ENCODE results near the gene RNF223.

The RNF223 gene

DNA sequence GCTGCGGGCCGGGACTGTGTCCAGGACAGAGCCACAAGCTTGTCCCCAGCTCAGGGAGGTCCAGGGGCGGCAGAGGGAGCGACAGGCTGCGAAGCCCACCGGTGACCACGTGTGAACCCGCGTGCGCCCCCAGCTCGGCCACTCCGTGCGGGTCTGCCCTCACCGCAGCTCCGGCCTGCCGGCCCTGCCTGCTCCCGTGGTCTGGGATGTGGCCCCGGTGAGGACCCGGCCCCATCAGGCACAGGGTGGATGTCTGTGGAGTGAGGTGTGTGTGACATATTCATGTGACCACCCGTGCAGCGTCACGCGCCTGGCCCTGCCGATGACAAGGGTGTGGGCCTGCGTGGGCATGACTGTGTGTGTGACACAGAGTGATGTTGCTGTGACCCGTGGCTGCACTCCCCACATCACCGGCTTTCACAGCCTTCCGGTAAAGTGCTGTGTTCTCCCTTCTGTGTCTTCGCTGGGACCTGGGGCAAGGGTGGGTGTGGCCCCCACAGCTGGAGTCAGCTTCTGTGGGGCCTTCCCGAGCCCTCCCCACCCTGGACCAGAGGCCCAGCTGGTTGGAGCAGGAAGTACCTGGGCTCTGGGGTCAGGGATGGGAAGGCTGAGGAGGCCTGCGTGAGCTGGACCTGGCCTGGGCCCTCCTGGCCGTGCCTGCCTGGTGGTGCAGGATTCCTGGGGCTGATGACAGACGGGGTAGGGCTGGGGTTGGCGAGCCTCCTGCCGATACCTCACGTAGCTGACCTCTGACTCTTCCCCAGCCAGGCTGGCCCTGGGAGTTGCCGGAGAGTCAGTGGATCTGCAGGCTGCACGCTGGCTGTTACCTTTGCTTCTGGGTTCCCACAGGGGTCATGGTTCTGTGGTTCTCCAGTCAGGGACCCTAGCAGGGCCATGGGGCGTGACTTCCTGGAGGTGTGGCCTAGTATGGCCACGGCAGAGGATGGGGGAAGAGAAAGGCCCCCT, 4.1 kb downstream of the RNF223 start:
- Histone ChIP-seq H3K36me3 (ENCODE audit: insufficient read depth, low read length) (no peaks in the 10 kb centered on the region; the same call in 1 of the 2 replicates), H3K27me3 (ENCODE audit: insufficient read depth, low read length) (peaks cover 21% of the 10 kb centered on the region; the same call in 1 of the 2 replicates), H3K4me1 (ENCODE audit: insufficient read depth, low read length, severe bottlenecking) (peaks cover 6% of the 10 kb centered on the region), H4K20me1 (ENCODE audit: insufficient read depth, low read length) (no peaks in the 10 kb centered on the region), H3K27ac (ENCODE audit: low read depth, low read length, poor library complexity, severe bottlenecking) (no peak overlapping the region), H3K79me2 (ENCODE audit: insufficient read depth, low read length) (no peaks in the 10 kb centered on the region), H3K9ac (ENCODE audit: low read length) (no peak overlapping the region), H3K4me3 (ENCODE audit: low read depth, low read length, poor library complexity, severe bottlenecking) (peak overlapping the region; percentile 58), H3K9me3 (ENCODE audit: low read length) (no peaks in the 10 kb centered on the region), H2AFZ (ENCODE audit: low read length) (no peak overlapping the region), H3K9me2 (ENCODE audit: low read depth, low read length) (no peaks in the 10 kb centered on the region), H3K4me2 (ENCODE audit: low read length) (no peak overlapping the region), H3F3A (ENCODE audit: insufficient read depth, low read length) (no peaks in the 10 kb centered on the region)
- TF ChIP-seq EZH2 (IDR thresholded peaks at IDR 0.05; ENCODE audit: borderline replicate concordance, low read length): no peak

GRCh38 chr1:1069056-1069710, 4.9 kb downstream of the RNF223 start:
- Histone ChIP-seq H3K4me1 (ENCODE audit: insufficient read depth, low read length, severe bottlenecking) (peaks cover 6% of the 10 kb centered on the region), H3K9me2 (ENCODE audit: low read depth, low read length) (no peaks in the 10 kb centered on the region), H2AFZ (ENCODE audit: low read length) (no peak overlapping the region), H3K79me2 (ENCODE audit: insufficient read depth, low read length) (no peaks in the 10 kb centered on the region), H3K9ac (ENCODE audit: low read length) (peak overlapping the region; percentile 16; the same call in 1 of the 2 replicates), H3F3A (ENCODE audit: insufficient read depth, low read length) (no peaks in the 10 kb centered on the region), H3K9me3 (ENCODE audit: low read length) (no peaks in the 10 kb centered on the region), H3K36me3 (ENCODE audit: insufficient read depth, low read length) (no peaks in the 10 kb centered on the region; the same call in 1 of the 2 replicates), H3K4me3 (ENCODE audit: low read depth, low read length, poor library complexity, severe bottlenecking) (peak overlapping the region; percentile 58), H4K20me1 (ENCODE audit: insufficient read depth, low read length) (no peaks in the 10 kb centered on the region), H3K4me2 (ENCODE audit: low read length) (peak overlapping the region; percentile 47), H3K27ac (ENCODE audit: low read depth, low read length, poor library complexity, severe bottlenecking) (no peak overlapping the region), H3K27me3 (ENCODE audit: insufficient read depth, low read length) (peaks cover 21% of the 10 kb centered on the region; the same call in 1 of the 2 replicates)
- TF ChIP-seq EZH2 (IDR thresholded peaks at IDR 0.05; ENCODE audit: borderline replicate concordance, low read length): no peak
- no peak for TF ChIP-seq CTCF (IDR thresholded peaks at IDR 0.05; ENCODE audit: low read length)

- Histone ChIP-seq H3K27me3 (ENCODE audit: insufficient read depth, low read length) (peaks cover 19% of the 10 kb centered on the region; the same call in 1 of the 2 replicates), H3K36me3 (ENCODE audit: insufficient read depth, low read length) (no peaks in the 10 kb centered on the region; the same call in 1 of the 2 replicates), H3K4me3 (ENCODE audit: low read depth, low read length, poor library complexity, severe bottlenecking) (peak overlapping the region; percentile 58), H3K9me3 (ENCODE audit: low read length) (no peaks in the 10 kb centered on the region), H3K4me1 (ENCODE audit: insufficient read depth, low read length, severe bottlenecking) (peaks cover 6% of the 10 kb centered on the region), H3K27ac (ENCODE audit: low read depth, low read length, poor library complexity, severe bottlenecking) (no peak overlapping the region), H2AFZ (ENCODE audit: low read length) (no peak overlapping the region), H3K9ac (ENCODE audit: low read length) (peak overlapping the region; percentile 23; the same call in 1 of the 2 replicates), H3K9me2 (ENCODE audit: low read depth, low read length) (no peaks in the 10 kb centered on the region), H3K79me2 (ENCODE audit: insufficient read depth, low read length) (no peaks in the 10 kb centered on the region), H3K4me2 (ENCODE audit: low read length) (peak overlapping the region; percentile 71), H3F3A (ENCODE audit: insufficient read depth, low read length) (no peaks in the 10 kb centered on the region), H4K20me1 (ENCODE audit: insufficient read depth, low read length) (no peaks in the 10 kb centered on the region)
- TF ChIP-seq EZH2 (IDR thresholded peaks at IDR 0.05; ENCODE audit: borderline replicate concordance, low read length): no peak
- no peak for TF ChIP-seq CTCF (IDR thresholded peaks at IDR 0.05; ENCODE audit: low read length)
These were observed 5.5 kb downstream of the RNF223 start for GRCh38 chr1:1068517-1069055.

All from OCI-LY1 (cell line).